T-helper 9 cell (primary cell): ENCODE results near the gene CTAG2.
"Not testable (repeated sequence)": the region's sequence is repeated elsewhere in the genome, so short reads cannot be mapped to it uniquely, and the experiment has no call there.

Source experiments
- DNase-seq: peaks from one replicate; pipeline ENCODE4 v3.0.0-alpha.2; 2020
- total RNA-seq, 2 donors: gene quantifications; one replicate each; lab custom pipeline; 2026; lab: John Stamatoyannopoulos, UW

The CTAG2 gene
- total RNA-seq: 0 reads per million in 2 donors

GRCh38 chrX:154653413-154653812 lies at the start of gene CTAG2:
Gene CTAG2, minus strand, starts transcription at chrX:154653579. Its CDS starts 64 bp downstream, at chrX:154653515.
- DNase-seq: not testable (repeated sequence)

- DNase-seq: no peak
Measured at GRCh38 chrX:154698630-154699248, 45.4 kb upstream of the CTAG2 start.

GRCh38 chrX:154696676-154697045 lies 43.3 kb upstream of the CTAG2 start:
- DNase-seq: no peak

GRCh38 chrX:154695911-154696675 lies 42.7 kb upstream of the CTAG2 start:
- DNase-seq: no peak

GRCh38 chrX:154693394-154693793 lies 40.0 kb upstream of the CTAG2 start:
- no peak for DNase-seq

GRCh38 chrX:154690438-154690837 lies 37.1 kb upstream of the CTAG2 start:
- DNase-seq: not testable (repeated sequence)

- DNase-seq: not testable (repeated sequence)
Measured at GRCh38 chrX:154672084-154672483, 18.7 kb upstream of the CTAG2 start.

GRCh38 chrX:154670848-154671247 lies 17.5 kb upstream of the CTAG2 start:
- not testable (repeated sequence) for DNase-seq

GRCh38 chrX:154661899-154662298 lies 8.5 kb upstream of the CTAG2 start:
- no peak for DNase-seq

- DNase-seq: no peak
Measured at GRCh38 chrX:154661170-154661569, 7.8 kb upstream of the CTAG2 start.

GRCh38 chrX:154660541-154660940 lies 7.2 kb upstream of the CTAG2 start:
- DNase-seq: no peak

- no peak for DNase-seq
Measured at GRCh38 chrX:154658957-154659356, 5.6 kb upstream of the CTAG2 start.

GRCh38 chrX:154658187-154658586 lies 4.8 kb upstream of the CTAG2 start:
- DNase-seq: no peak

GRCh38 chrX:154657226-154657805 lies 3.9 kb upstream of the CTAG2 start:
- DNase-seq: no peak

GRCh38 chrX:154655786-154656185 lies 2.4 kb upstream of the CTAG2 start:
- no peak for DNase-seq

- DNase-seq: no peak
Measured at GRCh38 chrX:154655346-154655745, 2.0 kb upstream of the CTAG2 start.

- no peak for DNase-seq
Measured at GRCh38 chrX:154654925-154655324, 1.5 kb upstream of the CTAG2 start.

- DNase-seq: no peak
Measured at GRCh38 chrX:154654372-154654771, 993 bp upstream of the CTAG2 start.

- no peak for DNase-seq
Measured at GRCh38 chrX:154653048-154653401, 354 bp downstream of the CTAG2 start.

- no peak for DNase-seq
Measured at GRCh38 chrX:154652311-154653047, 900 bp downstream of the CTAG2 start.

GRCh38 chrX:154650221-154650510 lies 3.2 kb downstream of the CTAG2 start:
- DNase-seq: no peak

GRCh38 chrX:154649503-154650220 lies 3.7 kb downstream of the CTAG2 start:
- DNase-seq: no peak

- DNase-seq: no peak
Measured at GRCh38 chrX:154648931-154649330, 4.4 kb downstream of the CTAG2 start.
